NCI-H510A (cell line): ENCODE measurements around the gene C2CD4C.
"Not testable (repeated sequence)": the region's sequence is repeated elsewhere in the genome, so short reads cannot be mapped to it uniquely, and the experiment has no call there.

Experiments
- DNase-seq: peaks from one replicate; lab custom pipeline; 2025; lab: John Stamatoyannopoulos, UW

C2CD4C gene

GRCh38 chr19:438416-438958 lies 29.5 kb upstream of the C2CD4C start:
- DNase-seq = no peak

GRCh38 chr19:437041-437440 lies 28.1 kb upstream of the C2CD4C start:
- no peak for DNase-seq

GRCh38 chr19:436413-436950 lies 27.5 kb upstream of the C2CD4C start:
- DNase-seq = no peak

- no peak for DNase-seq
These were observed 26.9 kb upstream of the C2CD4C start for GRCh38 chr19:435707-436412.

GRCh38 chr19:435056-435706 lies 26.2 kb upstream of the C2CD4C start:
- no peak for DNase-seq

- no peak for DNase-seq
These were observed 25.4 kb upstream of the C2CD4C start for GRCh38 chr19:434152-434960.

- DNase-seq = no peak
These were observed 21.8 kb upstream of the C2CD4C start for GRCh38 chr19:430701-431100.

- no peak for DNase-seq
These were observed 19.2 kb upstream of the C2CD4C start for GRCh38 chr19:428149-428548.

GRCh38 chr19:427675-428074 lies 18.7 kb upstream of the C2CD4C start:
- not testable (repeated sequence) for DNase-seq

GRCh38 chr19:426725-427445 lies 17.9 kb upstream of the C2CD4C start:
- DNase-seq = no peak

- no peak for DNase-seq
These were observed 16.1 kb upstream of the C2CD4C start for GRCh38 chr19:425056-425455.

GRCh38 chr19:424546-424945 lies 15.6 kb upstream of the C2CD4C start:
- no peak for DNase-seq

GRCh38 chr19:423691-424466 lies 14.9 kb upstream of the C2CD4C start:
- DNase-seq = no peak

GRCh38 chr19:422917-423226 lies 13.9 kb upstream of the C2CD4C start:
- DNase-seq = not testable (repeated sequence)

- DNase-seq = no peak
These were observed 13.4 kb upstream of the C2CD4C start for GRCh38 chr19:422213-422916.

- DNase-seq = no peak
These were observed 11.0 kb upstream of the C2CD4C start for GRCh38 chr19:419721-420515.

GRCh38 chr19:418761-419671 lies 10.1 kb upstream of the C2CD4C start:
- DNase-seq = no peak

GRCh38 chr19:416416-416815 lies 7.5 kb upstream of the C2CD4C start:
- no peak for DNase-seq

GRCh38 chr19:415292-415691 lies 6.3 kb upstream of the C2CD4C start:
- no peak for DNase-seq
